ENCODE results near the gene AMN.

DNA sequence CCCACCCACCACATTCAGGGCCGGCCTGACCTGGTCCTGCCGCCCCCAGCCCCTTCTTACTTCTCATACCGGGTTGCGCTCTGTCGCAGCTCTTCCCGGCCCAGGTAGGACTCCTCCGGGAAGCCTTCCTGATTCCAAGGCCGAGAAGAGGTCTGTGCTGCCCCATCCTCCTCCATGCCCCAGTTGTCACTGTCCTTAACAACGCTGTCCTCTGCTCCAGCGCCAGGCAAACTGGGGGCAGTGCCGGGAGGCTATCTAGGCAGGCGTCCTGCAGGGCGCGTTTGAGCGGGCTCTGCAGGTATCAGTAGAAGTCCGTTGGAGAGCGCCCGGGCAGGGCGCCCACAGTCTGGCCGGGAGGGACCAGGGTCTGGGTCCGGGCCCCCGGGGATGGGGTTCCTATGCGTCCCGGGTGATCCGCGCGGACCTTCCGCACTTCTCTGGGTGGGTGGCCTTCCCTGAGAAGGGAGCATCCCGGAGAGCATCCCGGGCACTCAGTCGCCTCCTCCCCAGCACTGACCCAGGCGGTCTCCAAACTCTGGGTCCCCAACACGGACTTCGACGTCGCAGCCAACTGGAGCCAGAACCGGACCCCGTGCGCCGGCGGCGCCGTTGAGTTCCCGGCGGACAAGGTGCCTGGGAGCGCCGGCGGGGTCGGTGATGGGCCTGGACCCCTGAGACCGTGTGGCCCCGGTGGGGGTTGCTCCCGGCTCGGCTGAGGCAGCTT lies 900 bp downstream of the AMN start:
- TF ChIP-seq POLR2A (IDR thresholded peaks at IDR 0.05; ENCODE audit: low read length) (no peak), GATA1 (IDR thresholded peaks at IDR 0.05; ENCODE audit: low read depth, low read length) (no peak)

All from erythroblast (primary cell).